HL-60 (cell line): ENCODE results near the gene EXOC8.

ENCODE experiments used
- CTCF ChIP-seq: IDR thresholded peaks from one replicate; pipeline ENCODE4 v1.5.1; 2011; ENCODE audit warnings: low read length, control low read depth, inconsistent platforms; ENCODE audit not compliant: insufficient read depth
- POLR2AphosphoS5 ChIP-seq: IDR thresholded peaks from 2 replicates; pipeline ENCODE4 v1.6.1; 2012; ENCODE audit warnings: low read depth

DNA sequence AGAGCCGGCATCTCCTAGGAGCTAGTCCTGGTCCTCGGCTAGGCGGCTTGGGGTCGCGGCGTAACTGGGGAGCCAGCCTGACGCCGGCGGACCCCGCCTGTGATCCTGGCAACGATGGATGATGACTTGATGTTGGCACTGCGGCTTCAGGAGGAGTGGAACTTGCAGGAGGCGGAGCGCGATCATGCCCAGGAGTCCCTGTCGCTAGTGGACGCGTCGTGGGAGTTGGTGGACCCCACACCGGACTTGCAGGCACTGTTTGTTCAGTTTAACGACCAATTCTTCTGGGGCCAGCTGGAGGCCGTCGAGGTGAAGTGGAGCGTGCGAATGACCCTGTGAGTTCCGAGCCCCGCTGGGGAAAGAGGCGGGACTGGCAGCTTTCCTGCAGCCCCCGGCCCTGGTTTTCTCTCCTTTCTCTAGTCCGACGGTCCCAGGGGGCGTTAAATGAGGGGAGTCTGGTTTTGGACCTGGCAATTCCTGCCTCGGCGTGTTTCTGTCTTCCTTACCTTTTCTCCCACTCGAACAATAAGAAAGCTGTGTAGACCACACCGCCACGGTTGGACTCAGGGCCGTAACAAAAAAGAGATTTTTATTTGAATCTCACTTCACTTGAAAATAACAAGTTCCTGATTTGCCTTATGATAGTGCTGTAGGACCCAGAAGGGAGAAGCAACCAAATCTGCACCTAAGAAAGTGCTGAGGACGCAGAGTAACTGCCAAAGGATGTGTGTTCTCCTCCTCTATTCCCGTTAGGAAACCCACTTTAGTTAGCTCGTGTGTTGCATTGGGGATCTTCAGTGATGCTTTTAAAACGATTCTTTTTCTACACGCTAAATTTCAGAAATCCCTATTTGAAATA lies 847 bp upstream of the EXOC8 start, which contains the start of gene SPRTN:
- no peak for TF ChIP-seq CTCF
- no peak for TF ChIP-seq POLR2AphosphoS5
